ENCODE data around the gene BACH2. TPM values are rescaled to one million over a fixed set of nuclear protein-coding genes. Genes with fewer than 3 reads are reported as not detected.

Gene BACH2
- total and polyA plus RNA-seq, 2 of the 8 experiments (the other 6 are each of a cell fraction or from before 2014, with no cell fraction given): 1.9 to 5.9 TPM

- TF ChIP-seq SIN3A (conservative IDR thresholded peaks at IDR 0.05 in 1 of 2, IDR thresholded peaks at IDR 0.05 in 1 of 2; ENCODE audit: low read depth in 1 of 2, low read length in 2 of 2): no peak
- no peak for TF ChIP-seq KDM5A (IDR thresholded peaks at IDR 0.05; ENCODE audit: low read length)
- TF ChIP-seq SP2 (IDR thresholded peaks at IDR 0.05; ENCODE audit: low read length): no peak
- TF ChIP-seq MAX (IDR thresholded peaks at IDR 0.05): no peak
Measured at GRCh38 chr6:90136176-90136575, 160.5 kb downstream of the BACH2 start (continued).
